Effector memory CD8-positive, alpha-beta T cell (primary cell): ENCODE results near the gene SHISAL1.

Experiments
- ATAC-seq: fragments of 150-1000 bp; cut with Tn5 transposase; replicated peaks from 2 replicates; pipeline ENCODE4 v1.10.0; 2021; ENCODE audit warnings: mild to moderate bottlenecking, moderate library complexity
- DNase-seq, 3 experiments: peaks; one replicate each; pipeline ENCODE4 v3.0.0; 2021
- H3K27ac Mint-ChIP-seq, 2 donors: one replicate each; pipeline ENCODE4 v1.8.0; 2022; ENCODE audit warnings: mild to moderate bottlenecking in 2 of 2, mixed read lengths in 2 of 2, moderate library complexity in 2 of 2
- H3K27me3 Mint-ChIP-seq, 2 donors: one replicate each; pipeline ENCODE4 v1.8.0; 2022; ENCODE audit warnings: mixed read lengths in 2 of 2
- H3K36me3 Mint-ChIP-seq: one replicate; pipeline ENCODE4 v1.8.0; 2022; ENCODE audit warnings: mild to moderate bottlenecking, moderate library complexity, mixed read lengths; ENCODE audit not compliant: insufficient read depth
- H3K4me1 Mint-ChIP-seq, 2 donors: one replicate each; pipeline ENCODE4 v1.8.0; 2022; ENCODE audit warnings: low read depth in 2 of 2, mixed read lengths in 2 of 2
- H3K4me3 Mint-ChIP-seq, 2 donors: one replicate each; pipeline ENCODE4 v1.8.0; 2022; ENCODE audit warnings: mild to moderate bottlenecking in 2 of 2, mixed read lengths in 2 of 2, moderate library complexity in 2 of 2
- H3K9me3 Mint-ChIP-seq, 2 donors: one replicate each; pipeline ENCODE4 v1.8.0; 2022; ENCODE audit warnings: mixed read lengths in 2 of 2

Gene SHISAL1

DNA sequence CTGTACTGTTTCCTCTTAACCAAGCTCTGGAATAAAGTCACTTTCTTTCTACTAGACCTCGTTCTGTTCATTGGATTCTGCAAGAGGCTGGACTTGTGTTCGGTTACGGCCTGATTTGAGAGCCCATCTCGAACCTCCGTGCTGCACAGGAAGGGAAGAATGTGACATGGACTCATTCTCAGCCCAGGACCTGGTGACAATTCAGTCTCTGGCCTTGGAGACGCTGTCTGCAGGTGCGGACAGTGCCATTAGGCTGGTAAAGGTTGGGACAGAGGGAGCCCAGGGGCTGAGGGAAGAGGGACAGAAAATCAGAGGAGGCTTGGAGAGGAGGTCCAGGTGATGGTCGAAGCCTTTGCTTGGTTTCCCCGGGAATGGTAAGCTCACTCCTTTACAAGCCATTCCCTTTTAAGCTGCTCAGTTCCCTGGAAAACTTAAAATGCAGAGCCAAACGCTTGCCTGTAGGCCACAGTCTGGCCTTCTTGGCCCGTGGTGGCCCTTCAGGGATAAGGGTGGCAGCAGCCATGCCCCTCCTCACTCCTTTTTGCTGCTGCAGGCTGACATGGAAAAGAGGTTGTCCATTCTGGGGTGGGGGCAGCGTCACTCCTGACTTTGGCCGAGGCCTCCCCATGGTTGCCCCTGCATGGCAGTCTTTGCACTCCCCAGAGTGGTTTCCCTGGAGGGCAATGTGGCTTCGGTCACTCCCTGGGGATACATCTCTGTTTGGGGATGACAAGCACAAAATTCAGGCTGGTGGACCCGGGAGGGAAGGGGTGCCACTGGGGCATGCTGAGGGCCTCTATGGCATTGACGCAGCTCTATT is 52.3 kb downstream of the SHISAL1 start:
- Mint-ChIP-seq H3K4me1 (peaks cover 4 to 7% of the 10 kb centered on the region in 2 donors), H3K9me3 (no peaks in the 10 kb centered on the region), H3K36me3 (peaks cover 3% of the 10 kb centered on the region), H3K27ac (no peak overlapping the region), H3K27me3 (peaks cover 12 to 15% of the 10 kb centered on the region in 2 donors), H3K4me3 (no peak overlapping the region)
- DNase-seq (no peak), ATAC-seq (no peak)

DNA sequence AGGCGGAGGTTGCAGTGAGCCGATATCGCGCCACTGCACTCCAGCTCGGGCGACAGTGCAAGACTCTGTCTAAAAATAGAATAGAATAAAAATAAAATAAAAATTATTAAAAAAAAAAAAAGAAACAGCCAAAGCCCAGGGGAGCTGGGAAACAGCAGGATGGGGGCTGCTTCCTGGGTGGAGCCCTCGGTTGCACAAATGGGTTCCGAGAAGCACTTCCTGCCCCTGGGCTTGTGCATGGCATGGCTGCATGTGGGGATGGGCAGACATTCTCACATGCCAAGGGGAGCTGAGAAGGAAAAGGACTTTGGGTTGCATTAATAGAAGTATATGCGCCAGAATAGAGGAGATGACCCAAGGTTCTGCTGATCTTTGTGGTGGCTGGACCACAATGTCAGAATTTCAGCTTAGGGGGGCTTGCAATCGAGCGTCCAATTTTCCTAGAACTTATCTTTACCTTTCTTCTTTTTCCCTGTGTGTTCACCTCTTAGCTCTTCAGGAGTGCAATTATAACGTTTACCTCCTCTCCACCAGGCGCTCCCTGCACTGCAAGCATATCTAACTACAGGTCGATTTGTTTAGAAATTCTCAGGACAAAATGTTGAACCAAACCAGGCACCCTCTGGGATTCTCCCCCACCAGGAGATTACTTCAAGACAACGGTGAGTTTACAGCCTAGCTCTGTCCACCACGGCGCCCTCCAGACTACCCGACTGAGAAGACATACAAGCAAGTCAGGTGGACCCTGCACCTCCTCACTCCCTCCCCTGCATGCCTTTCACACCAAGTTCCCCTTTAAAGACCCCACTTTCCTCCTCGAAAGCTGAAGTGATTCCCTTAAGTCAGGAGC is 53.2 kb downstream of the SHISAL1 start:
- H3K4me3 Mint-ChIP-seq, result no peak overlapping the region
- H3K27ac Mint-ChIP-seq, result no peak overlapping the region
- DNase-seq (no peak), ATAC-seq (no peak)
- peaks cover 4 to 7% of the 10 kb centered on the region in 2 donors for H3K4me1 Mint-ChIP-seq
- H3K9me3 Mint-ChIP-seq, result no peaks in the 10 kb centered on the region
- H3K27me3 Mint-ChIP-seq, result peaks cover 18 to 23% of the 10 kb centered on the region in 2 donors
- peaks cover 3% of the 10 kb centered on the region for H3K36me3 Mint-ChIP-seq

DNA sequence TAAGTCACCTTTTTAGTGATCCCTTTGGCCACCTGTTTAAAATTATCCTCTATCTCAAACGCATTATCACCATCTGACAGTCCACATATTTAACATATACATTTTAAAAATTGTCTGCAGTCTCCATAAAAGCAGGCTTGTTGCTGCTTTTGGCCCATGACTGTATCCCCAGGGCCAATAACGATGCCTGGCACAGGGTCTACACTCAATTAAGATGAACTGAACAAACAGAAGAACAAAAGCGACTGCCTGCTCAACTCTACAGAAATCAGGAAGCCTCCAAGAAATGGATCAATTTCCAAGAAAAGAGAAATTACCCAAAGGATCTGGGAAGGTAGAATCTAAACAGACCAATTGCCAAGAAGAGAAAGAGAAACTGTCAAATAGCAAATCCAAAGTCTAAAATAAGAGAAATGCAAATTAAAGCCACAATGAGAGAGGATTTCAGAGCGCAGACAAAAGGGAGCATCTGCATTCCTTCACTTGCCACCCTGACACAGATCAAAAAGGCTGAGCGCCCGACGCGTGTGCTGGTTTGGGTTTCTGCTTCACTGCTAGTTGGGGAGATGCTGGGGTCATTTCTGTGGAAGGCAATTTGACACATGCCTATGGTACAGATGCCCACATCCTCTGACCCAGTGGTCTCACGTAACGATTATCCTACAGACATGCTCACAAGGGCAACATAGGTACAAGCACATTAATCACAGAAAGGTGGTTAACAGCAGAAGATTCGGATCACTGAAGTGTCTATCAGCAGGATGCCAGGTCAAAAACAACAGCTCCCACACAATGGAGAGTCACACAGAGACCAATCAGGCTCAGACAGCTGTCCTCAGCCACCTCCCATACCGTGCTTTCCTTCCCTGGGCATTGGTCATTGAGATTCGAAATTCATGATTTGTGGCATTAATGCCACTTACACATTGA is 55.9 kb downstream of the SHISAL1 start:
- no peak overlapping the region for H3K27ac Mint-ChIP-seq
- no peaks in the 10 kb centered on the region for H3K9me3 Mint-ChIP-seq
- peaks cover 18 to 25% of the 10 kb centered on the region in 2 donors for H3K27me3 Mint-ChIP-seq
- peaks cover 4 to 6% of the 10 kb centered on the region in 2 donors for H3K4me1 Mint-ChIP-seq
- DNase-seq (no peak), ATAC-seq (no peak)
- H3K4me3 Mint-ChIP-seq, result no peak overlapping the region
- no peaks in the 10 kb centered on the region for H3K36me3 Mint-ChIP-seq

DNA sequence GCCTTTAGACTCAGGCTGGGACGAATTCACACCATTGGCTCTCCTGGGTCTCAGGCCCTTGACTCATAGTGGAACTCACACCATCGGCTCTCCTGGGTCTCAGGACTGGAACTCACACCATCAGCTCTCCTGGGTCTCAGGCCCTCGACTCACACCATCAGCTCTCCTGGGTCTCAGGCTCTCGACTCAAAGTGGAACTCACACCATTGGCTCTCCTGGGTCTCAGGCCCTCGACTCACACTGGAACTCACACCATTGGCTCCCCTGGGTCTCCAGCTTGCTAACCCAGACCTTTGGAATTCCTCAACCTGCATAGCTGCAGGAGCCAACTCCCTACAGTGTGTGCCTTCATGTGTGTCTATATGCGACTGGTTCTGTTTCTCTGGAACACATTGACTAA is 56.7 kb downstream of the SHISAL1 start:
- ATAC-seq (no peak), DNase-seq (no peak)
- peaks cover 18 to 32% of the 10 kb centered on the region in 2 donors for H3K27me3 Mint-ChIP-seq
- H3K27ac Mint-ChIP-seq, result no peak overlapping the region
- no peaks in the 10 kb centered on the region for H3K36me3 Mint-ChIP-seq
- no peak overlapping the region for H3K4me3 Mint-ChIP-seq
- no peaks in the 10 kb centered on the region for H3K9me3 Mint-ChIP-seq
- H3K4me1 Mint-ChIP-seq, result peaks cover under 1% of the 10 kb centered on the region in 2 donors

DNA sequence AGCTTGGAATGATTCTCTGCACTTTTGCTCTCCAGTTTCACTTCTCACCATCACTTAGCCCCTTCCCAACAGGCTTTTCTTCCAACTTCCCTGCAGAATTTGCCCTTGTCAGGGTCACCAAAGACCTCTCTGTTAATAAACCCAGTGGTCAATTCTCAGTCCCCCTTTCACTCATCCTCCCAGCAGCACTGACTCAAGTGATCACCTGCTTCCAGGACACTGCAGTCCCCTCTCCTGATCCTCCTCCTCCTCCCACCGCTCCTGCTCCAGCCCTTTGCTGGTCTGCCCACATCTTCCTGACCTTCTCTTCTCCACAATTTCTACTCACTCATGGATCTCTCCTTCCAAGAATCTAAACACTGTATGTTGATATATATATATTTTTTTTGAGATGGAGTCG is 57.9 kb downstream of the SHISAL1 start:
- Mint-ChIP-seq H3K27me3 (peaks cover 18 to 43% of the 10 kb centered on the region in 2 donors), H3K9me3 (peaks cover 0 to under 1% of the 10 kb centered on the region in 2 donors), H3K4me3 (no peak overlapping the region), H3K4me1 (no peaks in the 10 kb centered on the region), H3K27ac (no peak overlapping the region), H3K36me3 (no peaks in the 10 kb centered on the region)
- ATAC-seq (no peak), DNase-seq (no peak)

DNA sequence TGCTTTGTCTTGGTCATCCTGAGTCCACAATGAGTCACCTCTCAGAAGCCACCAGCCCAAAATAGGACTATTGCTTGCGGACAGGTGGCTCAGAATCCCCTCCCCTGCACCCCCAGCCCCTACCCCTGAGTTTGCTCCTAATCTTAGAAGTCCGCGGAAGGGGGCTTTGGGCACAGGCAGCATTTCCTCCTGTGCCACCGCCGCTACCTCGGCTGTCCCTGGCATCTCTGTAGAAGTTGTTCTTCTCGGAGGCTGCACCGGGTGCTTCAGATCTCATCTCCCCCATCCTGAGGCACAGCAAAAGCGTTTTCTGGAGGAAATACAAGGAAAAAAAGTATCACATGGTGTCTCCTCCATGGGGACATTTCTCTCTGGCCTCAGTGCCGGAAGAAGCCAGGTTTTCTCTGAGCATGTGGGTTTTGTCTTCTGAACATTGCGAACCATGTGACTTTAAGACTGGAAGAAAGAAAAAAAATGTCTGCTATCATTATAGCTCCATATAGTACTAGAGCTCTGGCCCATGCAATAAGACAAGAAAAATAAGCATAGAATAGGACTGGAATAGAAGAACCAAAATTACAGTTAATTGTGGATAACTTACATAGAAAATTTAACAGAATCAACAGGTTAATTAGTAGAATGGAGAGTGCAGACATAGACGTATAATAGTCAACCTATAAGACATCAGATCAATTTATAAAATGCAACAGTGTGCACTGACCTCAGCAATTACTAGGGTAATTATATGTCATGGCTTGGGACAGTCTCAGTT is 63.2 kb downstream of the SHISAL1 start:
- Mint-ChIP-seq H3K9me3 (peaks cover 0 to 2% of the 10 kb centered on the region in 2 donors), H3K4me3 (no peak overlapping the region), H3K4me1 (no peaks in the 10 kb centered on the region), H3K27me3 (peaks cover 16 to 50% of the 10 kb centered on the region in 2 donors), H3K27ac (no peak overlapping the region), H3K36me3 (peaks cover 2% of the 10 kb centered on the region)
- DNase-seq (no peak), ATAC-seq (no peak)

DNA sequence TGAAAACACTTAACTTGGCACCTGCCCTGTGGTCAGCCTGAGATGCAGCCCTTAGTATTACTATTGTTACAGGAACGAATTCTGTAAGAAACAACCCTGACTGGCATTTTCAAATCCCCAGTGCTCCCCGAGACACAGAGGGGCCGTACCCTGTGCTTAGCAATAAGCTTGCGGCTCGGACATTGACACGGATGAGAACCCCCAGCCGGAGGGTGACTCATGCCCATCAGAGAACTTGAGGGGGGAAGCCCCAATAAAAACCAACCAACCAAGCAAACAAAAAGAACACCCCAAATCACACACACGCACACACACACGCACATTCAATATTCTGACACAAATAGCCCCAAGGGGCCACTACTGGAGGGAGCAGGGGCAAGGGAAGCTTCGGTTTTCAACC is 63.8 kb downstream of the SHISAL1 start:
- ATAC-seq (no peak), DNase-seq (no peak)
- no peaks in the 10 kb centered on the region for H3K4me1 Mint-ChIP-seq
- H3K36me3 Mint-ChIP-seq, result peaks cover 2% of the 10 kb centered on the region
- no peak overlapping the region for H3K27ac Mint-ChIP-seq
- peaks cover 22 to 54% of the 10 kb centered on the region in 2 donors for H3K27me3 Mint-ChIP-seq
- no peak overlapping the region for H3K4me3 Mint-ChIP-seq
- H3K9me3 Mint-ChIP-seq, result peaks cover 0 to 2% of the 10 kb centered on the region in 2 donors

DNA sequence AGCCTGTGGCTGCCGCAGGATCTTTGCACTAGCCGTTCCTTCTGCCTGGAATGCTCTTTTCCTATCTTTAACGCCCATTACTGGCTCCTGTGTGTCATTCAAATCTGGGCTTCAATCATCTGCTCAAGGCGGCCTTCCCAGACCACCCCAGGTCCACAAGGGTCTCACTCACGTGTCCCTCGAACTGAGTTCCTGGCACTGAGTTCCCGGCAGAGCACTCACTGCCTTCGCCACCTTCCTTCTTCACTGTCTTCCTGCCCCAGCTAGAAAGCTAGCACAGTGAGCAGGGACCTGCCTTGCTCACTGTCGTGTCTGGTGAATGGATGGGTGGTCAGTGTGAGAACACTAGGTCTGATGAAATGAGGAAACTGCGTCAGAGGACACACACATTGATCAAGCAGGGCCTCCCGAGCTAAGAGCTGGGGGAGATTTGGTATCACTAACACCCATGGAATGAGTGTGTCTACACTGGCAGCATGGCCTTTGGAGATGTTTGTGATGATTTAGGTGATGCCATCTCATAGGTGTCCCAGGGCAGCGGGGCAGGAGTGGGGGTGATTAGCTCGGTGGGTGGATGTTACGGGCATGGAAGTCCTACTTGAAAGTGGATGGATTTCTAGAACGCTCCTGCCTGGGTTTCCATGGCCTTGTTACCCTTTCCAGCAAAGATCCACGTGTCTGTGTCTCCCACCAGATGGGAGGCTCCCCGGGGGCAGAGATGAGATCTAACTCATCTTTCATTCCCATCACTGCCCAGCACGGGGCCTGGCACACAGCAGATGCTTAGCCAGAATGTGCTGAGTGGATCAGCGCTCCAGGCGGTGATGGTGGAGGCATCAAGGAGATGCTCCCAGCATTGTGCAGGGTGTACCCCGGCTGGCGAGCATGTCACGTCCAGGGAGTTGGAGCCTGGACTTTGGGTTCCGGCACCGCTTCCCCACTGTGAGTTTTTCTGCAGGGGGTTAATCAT is 64.5 kb downstream of the SHISAL1 start:
- H3K4me3 Mint-ChIP-seq, result no peak overlapping the region
- no peak for DNase-seq
- H3K27me3 Mint-ChIP-seq, result peaks cover 30 to 62% of the 10 kb centered on the region in 2 donors
- H3K36me3 Mint-ChIP-seq, result peaks cover 2% of the 10 kb centered on the region
- no peaks in the 10 kb centered on the region for H3K4me1 Mint-ChIP-seq
- H3K27ac Mint-ChIP-seq, result no peak overlapping the region
- peaks cover 0 to 2% of the 10 kb centered on the region in 2 donors for H3K9me3 Mint-ChIP-seq
- no peak for ATAC-seq

DNA sequence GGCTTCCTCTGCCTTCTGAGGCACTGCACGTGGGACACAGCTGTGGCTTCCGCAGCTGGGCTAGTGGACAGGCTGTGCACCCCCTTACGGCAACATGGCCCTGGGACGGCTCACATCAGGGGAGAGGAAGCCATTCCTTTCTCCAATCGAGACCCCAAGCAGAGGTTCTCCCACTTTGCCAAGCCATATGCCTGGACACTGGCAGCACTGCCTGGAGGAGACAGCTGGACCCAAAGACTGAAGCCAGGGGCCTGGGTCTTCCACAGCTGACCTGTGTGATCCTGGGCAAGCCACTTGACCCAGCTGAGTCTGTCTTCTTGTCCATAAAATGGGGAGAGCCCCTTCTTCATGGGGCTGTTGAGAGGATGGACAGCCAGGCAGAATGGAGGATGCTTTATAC is 65.4 kb downstream of the SHISAL1 start:
- DNase-seq, result no peak
- ATAC-seq, result no peak
- no peak overlapping the region for H3K4me3 Mint-ChIP-seq
- peaks cover 30 to 70% of the 10 kb centered on the region in 2 donors for H3K27me3 Mint-ChIP-seq
- peaks cover 2% of the 10 kb centered on the region for H3K36me3 Mint-ChIP-seq
- H3K4me1 Mint-ChIP-seq, result no peaks in the 10 kb centered on the region
- no peak overlapping the region for H3K27ac Mint-ChIP-seq
- peaks cover 0 to 2% of the 10 kb centered on the region in 2 donors for H3K9me3 Mint-ChIP-seq

DNA sequence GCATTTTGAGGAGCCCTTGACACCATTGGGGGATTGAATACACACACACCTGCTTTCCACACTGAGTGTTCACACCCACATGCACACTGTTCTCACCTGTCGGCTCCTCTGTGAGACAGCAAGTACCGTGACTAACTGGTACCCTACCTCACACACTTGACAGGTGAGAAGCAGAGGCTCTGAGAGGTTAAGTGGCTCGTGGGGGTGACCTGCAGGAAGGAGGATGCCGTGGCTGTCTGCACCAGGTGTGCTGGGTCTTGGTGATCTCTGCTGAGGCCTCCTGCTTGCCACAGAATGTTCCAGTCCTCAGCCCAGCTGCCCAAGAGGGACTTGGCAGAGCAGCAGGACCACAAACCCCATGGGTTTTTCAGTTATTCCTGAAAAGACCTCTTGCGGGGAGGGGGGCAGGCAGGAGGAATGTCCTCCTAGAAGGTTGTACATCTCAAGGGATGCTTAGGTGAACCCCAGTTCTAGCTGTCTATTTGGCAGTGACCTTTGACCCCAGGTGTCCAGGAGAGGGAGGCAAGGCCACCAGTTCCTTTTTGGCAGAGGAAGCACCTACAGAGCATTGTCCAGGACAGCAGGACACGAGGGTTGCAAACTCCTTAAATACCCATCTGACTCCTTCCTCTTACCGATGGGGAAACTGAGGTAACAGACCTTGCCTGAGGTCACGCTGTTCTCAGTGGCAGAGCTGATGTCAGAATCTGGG is 66.0 kb downstream of the SHISAL1 start:
- peaks cover 2% of the 10 kb centered on the region for H3K36me3 Mint-ChIP-seq
- ATAC-seq, result no peak
- no peak overlapping the region for H3K4me3 Mint-ChIP-seq
- DNase-seq, result no peak
- no peak overlapping the region for H3K27ac Mint-ChIP-seq
- H3K9me3 Mint-ChIP-seq, result peaks cover 0 to 2% of the 10 kb centered on the region in 2 donors
- no peaks in the 10 kb centered on the region for H3K4me1 Mint-ChIP-seq
- H3K27me3 Mint-ChIP-seq, result peaks cover 36 to 75% of the 10 kb centered on the region in 2 donors

DNA sequence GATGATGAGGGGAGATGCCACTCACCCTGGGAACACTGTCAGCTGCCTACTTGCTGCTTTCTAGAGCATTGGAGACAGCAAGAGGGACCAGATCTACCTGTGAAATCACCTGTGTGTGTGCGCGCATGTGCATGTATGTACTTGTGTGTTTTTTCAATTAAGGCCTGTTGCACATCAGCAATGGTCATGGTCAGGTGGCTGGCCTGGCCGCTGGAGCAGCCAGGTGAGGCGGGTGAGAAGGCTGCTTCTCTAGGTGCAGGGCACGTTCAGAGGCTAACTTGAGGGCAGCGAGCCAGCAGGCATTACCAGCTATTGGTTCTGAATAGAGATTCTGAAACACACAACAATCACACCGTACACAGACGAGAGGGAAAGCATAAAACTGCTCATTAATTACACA is 66.9 kb downstream of the SHISAL1 start:
- no peak overlapping the region for H3K27ac Mint-ChIP-seq
- peaks cover 41 to 75% of the 10 kb centered on the region in 2 donors for H3K27me3 Mint-ChIP-seq
- peaks cover 0 to 2% of the 10 kb centered on the region in 2 donors for H3K9me3 Mint-ChIP-seq
- DNase-seq (no peak), ATAC-seq (no peak)
- peaks cover 2% of the 10 kb centered on the region for H3K36me3 Mint-ChIP-seq
- no peak overlapping the region for H3K4me3 Mint-ChIP-seq
- no peaks in the 10 kb centered on the region for H3K4me1 Mint-ChIP-seq
